A549 (cell line): ENCODE data around the gene SOCS4. TPM values are rescaled to one million over a fixed set of nuclear protein-coding genes. Genes with fewer than 3 reads are reported as not detected.
"Not testable (repeated sequence)": the region's sequence is repeated elsewhere in the genome, so short reads cannot be mapped to it uniquely, and the experiment has no call there.

ENCODE experiments used
- ATAC-seq, 2 experiments: fragments of 200-7000 bp in 1 of 2; fragments of >200 bp in 1 of 2; cut with Nextera tagmentation in 1 of 2; cut with Tn5 transposase in 1 of 2; 3 replicates each; pipeline versions ENCODE4 v1.8.0 to v1.9.1; 2018 to 2020; ENCODE audit warnings: mild to moderate bottlenecking in 1 of 2, moderate library complexity in 1 of 2
- CTCF ChIA-PET: fragments of 300-600 bp; sonication (Branson Sonifier 250); formaldehyde crosslinking; extraction: SDS; loops from one replicate; lab custom pipeline; 2021; ENCODE audit warnings: antibody characterized with exemption, inconsistent platforms; lab: Yijun Ruan, JAX
- POLR2A ChIA-PET: fragments of 350-600 bp; formaldehyde crosslinking; extraction: SDS; loops from one replicate; lab custom pipeline; 2021; ENCODE audit warnings: antibody characterized with exemption, inconsistent platforms; lab: Yijun Ruan, JAX
- DNase-seq, 2 experiments: peaks; one replicate each; pipeline versions ENCODE4 v3.0.0 to v3.0.0-alpha.2; 2011 to 2016; ENCODE audit warnings: low read depth in 1 of 2, low spot score in 1 of 2
- FAIRE-seq: peaks from 2 replicates; lab custom pipeline; 2011; peaks lifted over from hg19 to GRCh38; lab: Jason Lieb, UNC
- H3K27ac ChIP-seq, 2 experiments: fragments of >200 bp; sonication (Bioruptor Twin); formaldehyde crosslinking; 3 replicates each; pipeline ENCODE4 v1.5.1; 2016 to 2017
- H3K4me1 ChIP-seq: fragments of >200 bp; sonication (Bioruptor Twin); formaldehyde crosslinking; 3 replicates; pipeline ENCODE4 v1.6.1; 2016
- H3K4me2 ChIP-seq: fragments of >200 bp; sonication (Bioruptor Twin); formaldehyde crosslinking; 3 replicates; pipeline ENCODE4 v1.6.1; 2016
- H3K4me3 ChIP-seq: fragments of >200 bp; sonication (Bioruptor Twin); formaldehyde crosslinking; 3 replicates; pipeline ENCODE4 v1.5.1; 2016
- H3K9me3 ChIP-seq: fragments of >200 bp; sonication (Bioruptor Twin); formaldehyde crosslinking; 3 replicates; pipeline ENCODE4 v1.6.1; 2016
- ATOH8 ChIP-seq: fragments of 250-450 bp; sonication (Bioruptor Pico); IDR thresholded peaks from 2 replicates; pipeline ENCODE4 v1.5.0; 2020; ENCODE audit warnings: low read depth, mild to moderate bottlenecking, moderate library complexity
- CBX8 ChIP-seq: fragments of 200-600 bp; sonication (generic); IDR thresholded peaks from 2 replicates; pipeline ENCODE4 v1.6.1; 2016
- EHF ChIP-seq: fragments of 250-450 bp; sonication (Bioruptor Pico); IDR thresholded peaks from 2 replicates; pipeline ENCODE4 v1.5.0; 2020; ENCODE audit warnings: mild to moderate bottlenecking
- FOSB ChIP-seq: fragments of 250-450 bp; sonication (Bioruptor Pico); IDR thresholded peaks from 2 replicates; pipeline ENCODE4 v1.5.0; 2020; ENCODE audit warnings: mild to moderate bottlenecking, moderate library complexity
- FOXS1 ChIP-seq: fragments of 250-450 bp; sonication (Bioruptor Pico); IDR thresholded peaks from 2 replicates; pipeline ENCODE4 v1.5.0; 2020; ENCODE audit warnings: mild to moderate bottlenecking, moderate library complexity
- HDAC2 ChIP-seq: fragments of 200-600 bp; sonication (generic); IDR thresholded peaks from 2 replicates; pipeline ENCODE4 v1.6.1; 2016
- HES2 ChIP-seq: fragments of >200 bp; sonication (Bioruptor Twin); formaldehyde crosslinking; IDR thresholded peaks from 2 replicates; pipeline ENCODE4 v1.6.1; 2016
- HEYL ChIP-seq: fragments of 250-450 bp; sonication (Bioruptor Pico); IDR thresholded peaks from 2 replicates; pipeline ENCODE4 v1.8.0; 2021; ENCODE audit warnings: mild to moderate bottlenecking, moderate library complexity
- HMGXB4 ChIP-seq: fragments of 250-450 bp; sonication (Bioruptor Pico); IDR thresholded peaks from 2 replicates; pipeline ENCODE4 v1.5.0; 2021; ENCODE audit warnings: mild to moderate bottlenecking, moderate library complexity, borderline replicate concordance
- HOXB13 ChIP-seq: fragments of 250-450 bp; sonication (Bioruptor Pico); IDR thresholded peaks from 2 replicates; pipeline ENCODE4 v1.5.0; 2020; ENCODE audit warnings: low read depth, mild to moderate bottlenecking, moderate library complexity
- HOXB5 ChIP-seq: fragments of 250-450 bp; sonication (Bioruptor Pico); IDR thresholded peaks from 2 replicates; pipeline ENCODE4 v1.5.0; 2020; ENCODE audit warnings: mild to moderate bottlenecking, moderate library complexity
- MAX ChIP-seq: IDR thresholded peaks from 2 replicates; pipeline ENCODE4 v1.6.1; 2012
- MAZ ChIP-seq: fragments of 150-350 bp; IDR thresholded peaks from 2 replicates; pipeline ENCODE4 v1.6.1; 2014; ENCODE audit warnings: antibody characterized with exemption, low read depth, low read length, borderline replicate concordance
- NFE2L2 ChIP-seq: fragments of 150-350 bp; conservative IDR thresholded peaks from 2 replicates; pipeline ENCODE4 v1.6.1; 2014; ENCODE audit warnings: low read length
- NPAS2 ChIP-seq: fragments of 250-450 bp; sonication (Bioruptor Pico); IDR thresholded peaks from 2 replicates; pipeline ENCODE4 v1.8.0; 2022; ENCODE audit warnings: mild to moderate bottlenecking, moderate library complexity, borderline replicate concordance
- PHF8 ChIP-seq: fragments of 200-600 bp; sonication (generic); IDR thresholded peaks from 2 replicates; pipeline ENCODE4 v1.6.1; 2016; ENCODE audit warnings: low read depth, mild to moderate bottlenecking, antibody characterized with exemption, moderate library complexity, borderline replicate concordance
- POLR2A ChIP-seq: IDR thresholded peaks from 2 replicates; pipeline ENCODE4 v1.6.1; 2012; ENCODE audit warnings: mild to moderate bottlenecking, low read length
- RAD21 ChIP-seq, 2 experiments: fragments of >200 bp in 1 of 2; sonication (Bioruptor Twin) in 1 of 2; formaldehyde crosslinking in 1 of 2; IDR thresholded peaks in 1 of 2; conservative IDR thresholded peaks in 1 of 2; 2 replicates in 1 of 2; 3 replicates in 1 of 2; pipeline ENCODE4 v1.6.1; 2012 to 2018; ENCODE audit warnings: inconsistent platforms in 1 of 2
- RFX5 ChIP-seq: fragments of 450-650 bp; IDR thresholded peaks from 2 replicates; pipeline ENCODE4 v1.7.1; 2014; ENCODE audit warnings: antibody characterized with exemption, mild to moderate bottlenecking, moderate library complexity
- RNF2 ChIP-seq: fragments of 200-600 bp; sonication (generic); IDR thresholded peaks from 2 replicates; pipeline ENCODE4 v1.6.1; 2016; ENCODE audit warnings: low read depth, mild to moderate bottlenecking, antibody characterized with exemption, moderate library complexity, borderline replicate concordance
- SMC3 ChIP-seq: fragments of >200 bp; sonication (Bioruptor Twin); formaldehyde crosslinking; IDR thresholded peaks from 3 replicates; pipeline ENCODE4 v1.6.1; 2018; ENCODE audit warnings: inconsistent platforms
- SREBF2 ChIP-seq: fragments of 450-650 bp; IDR thresholded peaks from 2 replicates; pipeline ENCODE4 v1.6.1; 2014; ENCODE audit warnings: mild to moderate bottlenecking, moderate library complexity
- ZNF302 ChIP-seq: fragments of 250-450 bp; sonication (Bioruptor Pico); IDR thresholded peaks from 2 replicates; pipeline ENCODE4 v1.9.0; 2021; ENCODE audit warnings: inconsistent platforms, mild to moderate bottlenecking, moderate library complexity
- ZSCAN20 ChIP-seq: fragments of 250-450 bp; sonication (Bioruptor Pico); IDR thresholded peaks from 2 replicates; pipeline ENCODE4 v1.8.0; 2022; ENCODE audit warnings: mild to moderate bottlenecking, moderate library complexity
- WGBS: methylation state at CpG from one replicate; pipeline ENCODE4 v1.1.6; 2017; ENCODE audit errors: missing lambda C conversion rate; 5-methylcytosine and 5-hydroxymethylcytosine counted together
- polyA plus RNA-seq, 4 experiments: library from polyadenylated mRNA; depleted of rRNA in 3 of 4; stranded (reverse); fragments of >200 nt; fragmentation: RNase III in 1 of 4; extraction: RNeasy Plus Mini Kit Qiagen cat#74134 plus additional on column Dnase treatment in 1 of 4; gene quantifications; 2 replicates in 3 of 4; 3 replicates in 1 of 4; pipeline ENCODE4 v1.2.3, GENCODE V29; 2011 to 2017

Gene SOCS4
- polyA plus RNA-seq, 2 of the 4 experiments (the other 2 are of a cell fraction) = 15.9 to 20.7 TPM

- ChIA-PET POLR2A (no interaction called here), CTCF (interaction anchor here (1.2 kb wide), 1 partner anchor 31 kb away, joined by 4 read pairs; the partner anchor contains the start of gene MAPK1IP1L)
- no peak for FAIRE-seq
- DNase-seq = no peak
- peaks cover 7% of the 10 kb centered on the region; the same call in 2 of the 3 replicates for H3K4me1 ChIP-seq
- no peak overlapping the region for H3K4me3 ChIP-seq
- TF ChIP-seq RNF2 (no peak), POLR2A (no peak), HOXB13 (CRISPR knock-in tag) (no peak), SMC3 (no peak), HES2 (no peak), SREBF2 (no peak), RAD21 (conservative IDR thresholded peaks at IDR 0.05 in 1 of 2, IDR thresholded peaks at IDR 0.05 in 1 of 2) (no peak), PHF8 (no peak), RFX5 (no peak), MAZ (no peak), MAX (no peak), NFE2L2 (no peak), HDAC2 (no peak), CBX8 (no peak), EHF (CRISPR knock-in tag) (no peak), ZSCAN20 (CRISPR knock-in tag) (no peak)
- no peak overlapping the region for H3K27ac ChIP-seq
- H3K4me2 ChIP-seq = no peak overlapping the region
- H3K9me3 ChIP-seq = no peaks in the 10 kb centered on the region
- WGBS = 95% methylated on average over 2 of the region's 2 CpGs
- no peak for ATAC-seq
These were observed 7.0 kb upstream of the SOCS4 start for GRCh38 chr14:55019968-55020554.

GRCh38 chr14:55024365-55024764 lies 2.7 kb upstream of the SOCS4 start:
- H3K9me3 ChIP-seq, POLR2A ChIA-PET, H3K27ac ChIP-seq, ATAC-seq, H3K4me3 ChIP-seq, FAIRE-seq: not testable (repeated sequence)
- Histone ChIP-seq H3K4me1 (peaks cover 27% of the 10 kb centered on the region), H3K4me2 (peak overlapping the region; percentile 37)
- CTCF ChIA-PET = interaction anchor here (3.2 kb wide), 1 partner anchor 27 kb away, joined by 10 read pairs; the partner anchor contains the start of gene MAPK1IP1L
- TF ChIP-seq ZNF302 (CRISPR knock-in tag) = peak; percentile 92
- TF ChIP-seq FOXS1 (CRISPR knock-in tag) = peak; percentile 94; the same call in 1 of the 2 replicates
- TF ChIP-seq NPAS2 = 0 out of 2 replicates have a peak, but pooled peaks have one; percentile 19
- TF ChIP-seq HOXB5 (CRISPR knock-in tag) = peak; percentile 79
- TF ChIP-seq ATOH8 (CRISPR knock-in tag) = peak; percentile 74
- TF ChIP-seq ZSCAN20 (CRISPR knock-in tag) = peak; percentile 94
- 0 out of 2 replicates have a peak, but pooled peaks have one; percentile 37 for TF ChIP-seq HMGXB4 (CRISPR knock-in tag)
- peak; percentile 94 for TF ChIP-seq EHF (CRISPR knock-in tag)
- peak; percentile 90; the same call in 1 of the 2 replicates for TF ChIP-seq HOXB13 (CRISPR knock-in tag)
- peak; percentile 94 for TF ChIP-seq HEYL (CRISPR knock-in tag)
- TF ChIP-seq FOSB (CRISPR knock-in tag) = 0 out of 2 replicates have a peak, but pooled peaks have one; percentile 21
- WGBS = 9% methylated on average over 2 of the region's 5 CpGs
- peak in 1 of 2 experiments; percentile 36 for DNase-seq
